HFF-Myc (cell line): ENCODE measurements around the gene TPO.
"Not testable (repeated sequence)": the region's sequence is repeated elsewhere in the genome, so short reads cannot be mapped to it uniquely, and the experiment has no call there.

Source experiments
- DNase-seq: peaks from one replicate; pipeline ENCODE4 v3.0.0-alpha.2; 2011; ENCODE audit warnings: low read depth; ENCODE audit errors: extremely low read depth
- H3K4me3 ChIP-seq: replicated peaks from 2 replicates; pipeline ENCODE4 v1.5.1; 2011; ENCODE audit warnings: low read depth, mild to moderate bottlenecking, control low read depth, low read length
- CTCF ChIP-seq: IDR thresholded peaks from 2 replicates; pipeline ENCODE4 v1.5.1; 2012; ENCODE audit warnings: mild to moderate bottlenecking, low read depth, low read length, control low read depth; ENCODE audit errors: missing control alignments

The TPO gene

GRCh38 chr2:1487758-1488157, 74.5 kb downstream of the TPO start:
- TF ChIP-seq CTCF: no peak
- H3K4me3 ChIP-seq: no peak overlapping the region
- DNase-seq: no peak

- no peak overlapping the region for H3K4me3 ChIP-seq
- no peak for DNase-seq
- no peak for TF ChIP-seq CTCF
Measured at GRCh38 chr2:1488181-1488671, 75.0 kb downstream of the TPO start.

- H3K4me3 ChIP-seq: no peak overlapping the region
Measured at GRCh38 chr2:1488851-1489250, 75.6 kb downstream of the TPO start.

GRCh38 chr2:1489486-1489885, 76.2 kb downstream of the TPO start:
- no peak overlapping the region for H3K4me3 ChIP-seq
- no peak for DNase-seq
- no peak for TF ChIP-seq CTCF

More at GRCh38 chr2:1488851-1489250, 75.6 kb downstream of the TPO start:
- no peak for TF ChIP-seq CTCF
- no peak for DNase-seq

- DNase-seq, H3K4me3 ChIP-seq: not testable (repeated sequence)
Measured at GRCh38 chr2:1490381-1490780, 77.1 kb downstream of the TPO start.

- no peak overlapping the region for H3K4me3 ChIP-seq
- no peak for DNase-seq
- no peak for TF ChIP-seq CTCF
Measured at GRCh38 chr2:1491751-1492150, 78.5 kb downstream of the TPO start.

- DNase-seq, H3K4me3 ChIP-seq: not testable (repeated sequence)
Measured at GRCh38 chr2:1492231-1492630, 79.0 kb downstream of the TPO start.

- no peak overlapping the region for H3K4me3 ChIP-seq
- DNase-seq: no peak
- no peak for TF ChIP-seq CTCF
Measured at GRCh38 chr2:1492711-1493430, 79.6 kb downstream of the TPO start.
